Umbilical cord (tissue), 2 donors: Measurements from ENCODE around the gene SPEN. TPM values are rescaled to one million over a fixed set of nuclear protein-coding genes. Genes with fewer than 3 reads are reported as not detected.

ENCODE experiments used
- DNase-seq: peaks from one replicate; pipeline ENCODE4 v3.0.0-alpha.2; 2015; ENCODE audit warnings: low spot score
- total RNA-seq: library from RNA; depleted of rRNA; stranded (reverse); fragments of >200 nt; gene quantifications from one replicate; pipeline ENCODE4 v1.2.3, GENCODE V29; 2014; ENCODE audit warnings: low replicate concordance; ENCODE audit not compliant: insufficient read depth

SPEN gene
- total RNA-seq, 1 donor from 2014 or later, result 23.1 TPM

DNA sequence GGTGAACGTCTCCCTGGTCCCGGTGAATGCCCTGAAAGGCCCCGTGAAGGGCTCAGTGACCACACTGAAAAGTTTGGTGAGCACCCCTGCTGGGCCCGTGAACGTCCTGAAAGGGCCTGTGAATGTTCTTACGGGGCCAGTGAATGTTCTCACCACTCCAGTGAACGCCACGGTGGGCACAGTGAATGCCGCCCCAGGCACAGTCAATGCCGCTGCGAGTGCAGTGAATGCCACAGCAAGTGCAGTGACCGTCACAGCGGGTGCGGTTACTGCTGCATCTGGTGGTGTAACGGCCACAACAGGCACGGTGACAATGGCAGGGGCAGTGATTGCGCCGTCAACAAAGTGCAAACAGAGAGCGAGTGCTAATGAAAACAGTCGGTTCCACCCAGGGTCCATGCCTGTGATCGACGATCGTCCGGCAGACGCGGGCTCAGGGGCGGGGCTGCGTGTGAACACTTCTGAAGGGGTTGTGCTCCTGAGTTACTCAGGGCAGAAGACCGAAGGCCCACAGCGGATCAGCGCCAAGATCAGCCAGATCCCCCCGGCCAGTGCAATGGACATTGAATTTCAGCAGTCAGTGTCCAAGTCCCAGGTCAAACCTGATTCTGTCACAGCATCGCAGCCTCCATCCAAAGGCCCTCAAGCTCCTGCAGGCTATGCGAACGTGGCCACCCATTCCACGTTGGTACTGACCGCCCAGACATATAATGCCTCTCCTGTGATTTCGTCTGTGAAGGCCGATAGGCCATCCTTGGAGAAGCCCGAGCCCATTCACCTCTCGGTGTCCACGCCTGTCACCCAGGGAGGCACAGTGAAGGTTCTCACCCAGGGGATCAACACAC is 86.9 kb downstream of the SPEN start:
- no peak for DNase-seq

DNA sequence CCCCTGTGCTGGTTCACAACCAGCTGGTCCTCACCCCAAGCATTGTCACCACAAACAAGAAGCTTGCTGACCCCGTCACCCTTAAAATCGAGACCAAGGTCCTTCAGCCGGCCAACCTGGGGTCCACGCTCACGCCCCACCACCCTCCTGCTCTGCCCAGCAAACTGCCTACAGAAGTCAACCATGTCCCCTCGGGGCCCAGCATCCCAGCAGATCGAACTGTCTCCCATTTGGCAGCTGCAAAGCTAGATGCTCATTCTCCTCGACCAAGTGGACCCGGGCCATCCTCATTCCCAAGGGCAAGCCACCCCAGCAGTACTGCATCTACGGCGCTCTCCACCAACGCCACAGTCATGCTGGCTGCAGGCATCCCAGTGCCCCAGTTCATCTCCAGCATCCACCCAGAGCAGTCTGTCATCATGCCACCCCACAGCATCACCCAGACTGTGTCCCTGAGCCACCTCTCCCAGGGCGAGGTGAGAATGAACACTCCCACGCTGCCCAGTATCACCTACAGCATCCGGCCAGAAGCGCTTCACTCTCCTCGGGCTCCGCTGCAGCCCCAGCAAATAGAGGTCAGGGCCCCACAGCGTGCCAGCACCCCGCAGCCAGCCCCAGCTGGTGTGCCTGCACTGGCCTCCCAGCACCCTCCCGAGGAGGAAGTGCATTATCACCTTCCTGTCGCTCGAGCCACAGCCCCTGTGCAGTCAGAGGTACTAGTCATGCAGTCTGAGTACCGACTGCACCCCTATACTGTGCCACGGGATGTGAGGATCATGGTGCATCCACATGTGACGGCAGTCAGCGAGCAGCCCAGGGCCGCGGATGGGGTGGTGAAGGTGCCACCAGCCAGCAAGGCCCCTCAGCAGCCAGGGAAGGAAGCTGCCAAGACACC is 87.8 kb downstream of the SPEN start:
- DNase-seq, result no peak

DNA sequence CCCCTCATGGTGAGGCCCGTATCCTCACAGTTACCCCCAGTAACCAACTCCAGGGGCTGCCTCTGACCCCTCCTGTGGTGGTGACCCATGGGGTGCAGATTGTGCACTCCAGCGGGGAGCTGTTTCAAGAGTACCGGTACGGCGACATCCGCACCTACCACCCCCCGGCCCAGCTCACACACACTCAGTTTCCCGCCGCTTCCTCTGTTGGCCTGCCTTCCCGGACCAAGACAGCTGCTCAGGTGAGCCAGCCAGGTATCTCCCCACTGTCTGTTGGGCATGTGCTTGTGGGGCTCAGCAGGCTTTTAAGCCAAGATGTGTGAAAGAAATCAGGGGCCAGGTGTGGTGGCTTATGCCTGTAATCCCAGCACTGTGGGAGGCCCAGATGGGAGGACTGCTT is 88.5 kb downstream of the SPEN start:
- no peak for DNase-seq

DNA sequence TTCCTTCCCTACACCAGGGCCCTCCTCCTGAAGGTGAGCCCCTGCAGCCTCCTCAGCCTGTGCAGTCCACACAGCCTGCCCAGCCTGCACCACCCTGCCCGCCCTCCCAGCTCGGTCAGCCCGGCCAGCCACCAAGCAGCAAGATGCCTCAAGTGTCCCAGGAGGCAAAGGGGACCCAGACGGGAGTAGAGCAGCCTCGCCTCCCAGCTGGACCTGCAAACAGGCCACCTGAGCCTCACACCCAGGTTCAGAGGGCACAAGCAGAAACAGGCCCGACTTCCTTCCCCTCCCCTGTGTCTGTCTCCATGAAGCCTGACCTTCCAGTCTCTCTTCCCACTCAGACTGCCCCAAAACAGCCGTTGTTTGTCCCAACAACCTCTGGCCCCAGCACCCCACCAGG is 89.6 kb downstream of the SPEN start:
- DNase-seq, result no peak

DNA sequence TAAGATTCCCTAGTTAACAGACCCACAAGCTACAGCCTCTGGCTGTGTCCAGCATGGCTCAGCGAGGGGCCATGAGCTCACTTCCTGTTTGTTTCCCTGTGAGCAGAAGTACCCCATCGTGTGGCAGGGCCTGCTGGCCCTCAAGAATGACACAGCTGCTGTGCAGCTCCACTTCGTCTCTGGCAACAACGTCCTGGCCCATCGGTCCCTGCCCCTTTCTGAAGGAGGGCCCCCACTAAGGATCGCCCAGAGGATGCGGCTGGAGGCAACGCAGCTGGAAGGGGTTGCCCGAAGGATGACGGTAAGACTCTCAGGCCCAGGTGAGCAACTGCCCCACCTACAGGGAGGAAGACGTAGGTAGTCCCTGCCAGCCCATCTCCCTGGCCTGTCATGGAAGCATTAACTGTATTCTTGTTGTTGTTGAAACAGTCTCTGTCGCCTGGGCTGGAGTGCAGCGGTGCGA is 90.2 kb downstream of the SPEN start:
- DNase-seq, result no peak

DNA sequence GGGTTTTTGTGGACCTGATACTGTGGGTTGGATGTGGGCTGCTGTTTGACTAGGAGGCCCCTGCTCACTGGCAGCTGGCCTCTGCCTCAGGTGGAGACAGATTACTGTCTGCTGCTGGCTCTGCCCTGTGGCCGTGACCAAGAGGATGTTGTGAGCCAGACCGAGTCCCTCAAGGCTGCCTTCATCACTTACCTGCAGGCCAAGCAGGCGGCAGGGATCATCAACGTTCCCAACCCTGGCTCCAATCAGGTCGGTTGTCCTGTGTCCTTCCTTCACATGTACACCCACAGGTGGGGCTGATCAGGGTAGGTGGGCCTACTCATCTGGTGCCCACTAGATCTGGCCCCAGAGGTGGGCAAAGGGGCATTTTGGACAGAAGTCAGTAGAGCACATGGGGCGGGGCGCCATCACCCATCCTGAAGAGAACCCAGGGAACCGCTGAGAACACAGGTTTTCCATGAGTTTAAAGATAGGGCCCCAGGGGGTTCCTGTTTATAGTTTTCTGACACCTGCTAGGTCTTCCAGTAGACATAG is 91.2 kb downstream of the SPEN start:
- no peak for DNase-seq

DNA sequence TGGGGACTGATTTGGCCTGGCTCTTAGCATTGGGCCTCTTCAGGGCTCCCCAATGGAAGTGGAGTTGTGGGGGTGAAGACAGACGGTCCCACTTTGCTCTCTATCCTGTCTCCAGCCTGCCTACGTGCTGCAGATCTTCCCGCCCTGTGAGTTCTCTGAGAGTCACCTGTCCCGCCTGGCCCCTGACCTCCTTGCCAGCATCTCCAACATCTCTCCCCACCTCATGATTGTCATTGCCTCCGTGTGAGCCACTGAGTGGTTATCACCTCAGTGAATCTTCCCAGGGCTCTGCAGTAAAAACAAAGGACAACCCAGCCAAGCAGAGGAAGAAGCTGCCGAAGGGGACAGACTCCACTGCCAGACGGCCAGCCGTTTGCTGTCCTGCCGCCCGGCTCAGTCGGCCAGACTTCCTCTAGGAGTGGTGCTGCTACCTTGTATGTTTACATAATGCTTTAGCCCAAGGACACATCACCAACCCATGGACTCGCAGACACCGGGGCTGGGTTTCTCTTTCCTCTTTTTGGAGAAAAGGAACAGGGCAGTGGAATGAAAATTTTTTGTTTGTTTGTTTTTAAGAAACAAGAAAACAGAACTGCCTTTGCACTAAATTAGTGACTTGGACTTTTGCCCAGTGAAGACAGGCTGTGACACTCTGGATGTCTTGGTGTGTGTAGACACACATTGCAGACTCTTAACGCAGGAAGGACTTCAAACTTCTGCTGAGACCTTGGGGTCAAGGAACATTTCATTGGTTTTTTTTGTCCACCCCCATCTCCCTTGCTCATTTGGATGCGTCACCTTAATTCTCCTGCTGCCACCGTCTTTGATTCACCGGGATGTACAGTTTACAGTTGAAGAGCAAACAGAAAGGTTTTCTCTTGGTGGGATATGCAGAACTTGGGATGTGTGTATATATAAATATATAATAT is 91.9 kb downstream of the SPEN start:
- DNase-seq, result no peak

DNA sequence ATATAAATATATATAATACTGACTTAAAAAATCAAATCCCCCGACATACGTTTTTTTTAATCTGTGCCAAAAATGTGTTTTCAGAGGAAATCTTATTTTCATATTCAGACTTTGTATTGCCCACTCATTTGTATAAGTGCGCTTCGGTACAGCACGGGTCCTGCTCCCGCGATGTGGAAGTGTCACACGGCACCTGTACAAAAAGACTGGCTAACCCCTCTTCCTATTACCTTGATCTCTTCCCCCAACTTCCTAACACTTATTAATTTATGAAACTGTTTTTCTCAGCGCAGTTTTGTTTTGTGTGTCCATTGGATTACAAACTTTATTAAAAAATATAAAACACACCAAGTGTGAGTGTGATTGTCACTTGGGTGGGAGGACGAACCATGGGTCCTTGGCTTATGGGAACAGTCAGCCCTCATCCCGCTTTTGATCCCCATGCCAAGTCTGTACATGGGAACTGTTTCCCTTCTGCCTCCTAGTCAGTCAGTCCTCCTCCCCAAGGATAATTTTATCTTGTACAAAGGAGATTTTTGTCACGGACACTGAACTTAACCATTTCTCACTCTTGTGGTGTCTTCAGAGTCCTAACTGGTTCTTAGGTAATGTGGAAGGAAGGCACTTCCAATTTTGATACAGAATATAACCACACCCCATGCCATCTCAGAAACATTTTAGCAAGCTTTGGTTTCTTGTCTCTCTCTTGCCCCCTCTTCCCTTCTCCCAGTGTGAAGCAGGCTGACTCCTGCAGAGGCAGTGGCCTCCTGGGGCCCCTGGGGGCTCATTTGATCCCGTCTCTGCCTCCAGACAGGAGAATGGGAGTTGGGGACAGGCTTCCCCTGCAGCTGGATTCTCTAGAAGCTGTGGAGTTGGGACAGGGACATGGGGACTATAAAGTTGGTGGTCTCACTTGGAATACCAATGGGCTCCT is 92.9 kb downstream of the SPEN start:
- no peak for DNase-seq

DNA sequence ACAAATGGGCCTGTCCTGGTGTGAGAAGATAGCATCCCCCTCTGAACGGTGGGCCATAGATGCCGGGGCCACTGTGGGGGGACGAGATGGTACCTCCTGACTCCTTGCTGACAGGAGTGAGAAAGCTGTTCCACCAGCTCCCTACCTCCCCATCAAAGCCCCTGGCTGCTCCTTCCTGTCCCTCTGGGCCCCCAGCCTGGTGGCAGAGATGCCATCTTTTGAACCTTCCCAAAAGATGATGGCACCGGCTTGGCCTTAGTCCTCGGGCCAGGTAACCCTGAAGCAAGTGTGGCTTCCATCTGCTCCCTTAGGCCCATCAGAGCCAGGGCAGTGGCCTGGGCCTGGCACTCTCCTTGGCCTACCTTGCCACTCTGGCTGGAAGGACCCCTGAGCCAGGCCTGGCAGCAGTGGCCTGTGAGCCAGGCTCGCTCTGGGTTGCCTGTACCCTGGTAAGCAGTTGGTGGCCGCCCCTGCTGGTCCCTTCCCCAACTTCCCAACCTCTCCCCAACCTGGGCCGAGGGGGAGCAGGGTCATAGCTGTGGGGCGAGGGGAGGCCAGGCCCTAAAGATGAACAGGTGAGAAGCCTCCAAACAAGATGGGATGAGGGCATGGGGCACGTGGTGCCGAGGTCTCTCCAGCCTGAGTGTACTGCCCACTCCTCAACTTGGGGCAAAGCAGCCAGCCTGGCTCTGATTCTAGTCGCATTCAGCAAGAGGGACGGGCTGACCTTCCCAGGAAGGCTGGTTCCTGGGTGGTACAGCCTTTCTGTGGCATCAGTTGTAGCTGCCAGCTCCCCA is 93.7 kb downstream of the SPEN start:
- DNase-seq, result no peak

DNA sequence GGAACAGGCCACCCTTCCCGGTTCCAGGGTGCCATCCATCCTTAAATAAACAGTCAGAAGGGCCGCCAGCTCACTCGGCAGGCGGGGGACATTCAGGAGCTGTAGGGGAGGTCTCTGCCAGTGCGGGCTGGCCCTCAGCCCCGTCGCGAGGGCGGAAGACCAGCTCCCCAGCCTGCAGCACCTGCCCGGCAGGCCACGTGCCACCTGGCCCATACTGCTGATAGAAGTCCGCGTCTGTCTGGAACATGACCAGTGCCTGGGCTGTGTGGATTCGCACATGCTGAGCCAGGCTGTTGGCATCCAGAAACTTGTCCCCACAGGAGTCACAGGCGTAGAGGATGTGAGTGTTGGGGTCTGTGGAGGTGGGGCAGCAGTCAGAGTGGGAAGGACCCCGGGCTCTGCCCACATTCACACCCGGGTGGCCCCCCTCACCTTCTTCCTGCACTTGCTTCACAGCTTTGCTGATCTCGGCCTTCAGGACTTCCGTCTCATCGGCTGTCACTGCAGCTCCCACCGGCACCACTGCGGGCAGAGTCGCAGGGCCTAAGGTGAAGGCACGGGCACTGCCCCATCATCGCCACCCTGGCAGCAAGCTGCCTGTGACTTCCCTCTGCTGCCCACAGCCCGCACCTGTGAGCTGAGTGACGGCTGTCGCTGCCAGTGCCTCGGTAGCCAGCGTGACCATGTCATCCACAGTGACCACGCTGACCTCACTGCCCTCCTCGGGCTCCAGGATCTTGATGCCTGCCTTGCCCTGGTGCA is 94.6 kb downstream of the SPEN start:
- no peak for DNase-seq

DNA sequence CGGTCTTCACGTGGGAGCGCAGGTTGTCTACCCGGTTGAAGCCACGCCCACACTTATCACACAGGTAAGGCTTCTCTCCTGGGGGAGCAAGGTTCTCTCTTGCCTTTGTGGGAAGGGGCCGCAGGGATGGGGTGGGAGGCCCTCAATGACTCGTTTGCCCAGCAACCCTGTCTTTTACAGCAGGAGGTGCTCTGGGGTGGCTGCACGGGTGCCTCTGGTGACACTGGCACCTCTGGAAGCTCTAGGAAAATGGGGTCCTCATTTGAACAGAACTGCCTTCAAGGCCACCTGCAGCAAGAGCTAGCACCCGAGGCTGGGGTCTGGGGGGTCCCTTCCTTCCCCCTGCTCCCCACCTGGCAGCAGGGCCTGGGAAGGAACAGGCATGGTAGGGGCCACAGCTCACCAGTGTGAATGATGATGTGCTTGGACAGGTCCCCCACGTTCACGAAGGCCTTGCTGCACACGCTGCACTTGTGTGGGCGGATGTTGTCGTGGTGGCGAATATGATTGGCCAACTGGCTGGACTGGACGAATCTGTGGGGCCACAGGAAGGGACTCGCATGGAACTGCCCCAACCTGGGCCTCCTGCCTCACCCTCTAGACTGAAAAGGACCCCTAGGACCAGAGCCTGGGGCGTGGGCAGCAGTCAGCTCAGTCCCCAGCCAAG is 95.3 kb downstream of the SPEN start:
- no peak for DNase-seq

DNA sequence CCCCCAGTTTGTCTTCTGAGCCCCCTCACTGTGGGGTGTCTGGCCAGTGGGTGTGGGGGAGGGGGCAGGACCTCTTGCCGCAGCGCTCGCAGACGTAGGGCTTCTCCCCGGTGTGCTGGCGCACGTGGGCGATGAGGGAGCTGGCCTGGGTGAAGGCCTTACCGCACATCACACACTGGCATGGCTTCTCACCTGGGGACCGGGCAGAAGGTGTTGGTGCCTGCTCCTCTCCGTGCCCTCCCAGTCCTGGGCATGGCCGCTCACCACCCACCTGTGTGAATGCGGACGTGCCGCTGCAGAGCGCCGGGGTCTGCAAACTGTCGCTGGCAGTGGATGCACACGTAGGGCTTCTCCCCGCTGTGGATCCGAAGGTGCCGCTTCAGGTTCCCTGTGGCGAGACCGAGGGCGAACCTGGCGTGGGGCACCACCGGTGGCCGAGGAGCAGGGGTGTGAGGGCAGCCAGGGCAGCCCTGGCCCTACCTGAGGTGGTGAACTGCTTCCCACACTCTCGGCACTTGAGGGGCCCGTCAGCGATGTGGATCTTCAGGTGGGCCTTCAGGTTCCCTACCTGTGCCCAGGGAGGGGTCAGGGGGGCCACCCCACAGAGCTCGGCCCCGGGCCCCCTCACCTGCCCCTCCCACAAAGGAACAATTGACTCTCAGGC is 96.0 kb downstream of the SPEN start:
- DNase-seq, result no peak

DNA sequence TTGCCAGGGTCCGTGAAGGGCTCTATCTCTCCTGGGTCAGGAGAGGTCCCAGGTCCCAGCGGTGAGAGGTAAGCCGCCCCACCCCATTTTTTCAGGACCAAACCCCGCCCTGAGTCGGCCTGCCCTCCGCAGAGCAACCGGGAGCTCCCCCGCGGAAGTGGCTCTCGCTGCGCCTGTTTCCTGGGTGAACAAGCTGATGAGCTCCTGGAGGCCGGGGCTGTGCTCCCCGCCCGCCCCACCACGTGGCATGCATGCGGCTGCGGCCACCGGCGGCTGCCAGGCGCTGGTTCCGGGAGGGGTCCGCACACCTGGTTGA is 96.4 kb downstream of the SPEN start:
- DNase-seq, result no peak

DNA sequence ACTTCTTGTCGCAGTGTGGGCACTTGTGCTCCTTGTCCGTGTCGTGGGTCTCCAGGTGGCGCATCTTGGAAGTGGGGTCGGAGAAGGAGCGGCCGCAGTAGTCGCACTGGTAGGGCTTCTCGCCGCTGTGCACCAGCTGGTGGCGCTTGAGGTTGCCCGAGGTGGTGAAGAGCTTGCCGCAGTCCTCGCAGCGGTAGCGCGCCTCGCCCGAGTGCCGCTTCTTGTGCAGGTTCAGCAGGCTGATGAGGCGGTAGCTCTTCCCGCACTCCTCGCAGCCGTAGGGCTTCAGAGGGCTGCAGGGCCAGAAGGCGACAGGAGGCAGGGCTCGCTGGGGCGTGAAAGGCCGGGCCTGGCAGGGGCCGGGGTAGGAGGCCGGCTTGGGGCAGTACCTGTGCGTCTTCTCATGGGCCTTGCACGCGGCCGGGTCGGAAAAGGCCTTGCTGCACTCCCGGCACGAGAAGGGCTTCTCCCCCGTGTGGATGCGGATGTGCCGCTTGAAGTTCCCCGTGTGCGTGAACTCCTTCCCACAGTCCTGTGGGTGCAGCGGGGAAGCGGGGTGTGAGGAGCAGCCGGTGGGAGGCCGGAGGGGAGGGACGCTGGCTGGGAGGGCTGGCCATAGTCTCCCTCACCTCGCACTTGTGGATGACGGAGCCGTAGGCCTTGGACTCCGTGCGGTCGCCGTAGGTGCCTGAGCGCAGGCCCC is 97.0 kb downstream of the SPEN start:
- DNase-seq, result no peak

DNA sequence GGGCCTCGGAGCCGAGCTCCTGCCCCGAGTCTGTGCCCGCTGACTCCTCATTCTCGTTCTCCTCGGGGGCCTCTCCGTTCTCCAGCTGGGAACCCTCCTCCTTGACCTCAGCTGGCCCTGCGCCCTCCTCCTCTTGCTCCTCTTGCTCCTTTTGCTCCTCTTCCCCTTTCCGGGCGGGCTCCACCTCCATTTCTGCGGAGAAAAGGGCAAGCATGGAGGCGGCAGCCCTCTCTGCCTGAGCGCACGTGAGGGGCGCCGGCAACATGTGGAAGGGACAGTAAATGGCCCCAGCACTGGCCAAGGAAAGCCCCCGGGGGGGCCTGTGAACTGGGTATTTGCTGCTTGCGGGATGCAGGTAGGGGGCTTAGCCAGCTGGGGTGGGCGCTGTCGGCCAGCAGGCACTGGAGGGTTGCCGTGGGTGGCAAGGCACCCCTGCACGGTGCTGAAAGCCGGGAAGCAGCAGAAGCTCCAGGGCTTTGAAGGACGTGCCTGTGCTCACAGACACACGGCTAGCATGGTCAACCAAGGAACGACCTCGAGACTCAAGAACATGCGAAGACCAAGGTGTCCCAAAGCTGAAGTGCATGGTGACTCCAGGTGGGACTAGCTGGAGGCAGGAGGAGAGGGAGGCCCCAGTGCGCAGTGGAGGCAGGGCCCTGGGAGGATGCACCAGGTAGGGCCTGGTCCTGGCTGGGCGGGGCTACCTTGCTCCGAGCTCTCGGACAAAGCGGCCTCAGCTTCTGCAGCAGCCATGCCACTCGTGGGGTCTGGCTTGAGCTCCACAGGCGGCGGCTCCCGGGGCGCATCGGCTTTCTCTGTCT is 97.7 kb downstream of the SPEN start:
- no peak for DNase-seq

DNA sequence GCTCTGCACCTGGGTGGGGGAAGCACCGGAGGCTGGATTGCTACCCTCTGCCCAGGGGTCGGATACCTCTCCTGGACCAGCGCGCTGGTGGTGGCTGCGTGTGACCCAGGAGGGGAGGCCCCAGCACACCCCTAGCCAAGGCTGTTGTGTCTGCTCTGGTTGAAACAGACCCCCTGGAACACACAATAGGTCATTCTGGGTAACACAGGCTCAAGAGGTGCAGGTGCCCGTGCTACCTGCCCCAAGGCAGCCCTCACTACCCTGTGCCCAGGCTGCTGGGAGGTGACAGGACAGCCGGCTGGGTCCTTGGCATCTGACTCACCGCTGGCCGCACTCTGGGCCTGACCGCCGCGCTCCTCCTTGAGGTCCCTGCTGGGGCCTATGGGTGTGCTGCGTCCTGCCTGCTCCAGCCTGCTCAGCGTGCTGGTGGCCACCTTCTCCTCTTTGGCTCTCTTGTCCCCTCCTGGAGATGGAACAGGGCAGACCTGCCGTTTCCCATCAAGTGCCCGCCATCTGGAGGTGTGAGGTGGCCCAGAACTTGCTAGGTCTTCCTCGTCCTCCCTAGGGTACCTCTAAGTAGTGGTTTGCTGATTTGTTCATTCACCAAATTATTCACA is 98.4 kb downstream of the SPEN start:
- no peak for DNase-seq
